GM19467 (cell line): Measurements from ENCODE around the gene COQ2.
A peak's percentile ranks its signal among the peaks of the same experiment; 100 is the strongest.

Experiments
- ATAC-seq: cut with Tn5 transposase; IDR thresholded peaks from one replicate; pipeline ENCODE4 v1.9.1; 2021; ENCODE audit warnings: mild to moderate bottlenecking, moderate library complexity; ENCODE audit not compliant: unreplicated experiment

COQ2 gene

DNA sequence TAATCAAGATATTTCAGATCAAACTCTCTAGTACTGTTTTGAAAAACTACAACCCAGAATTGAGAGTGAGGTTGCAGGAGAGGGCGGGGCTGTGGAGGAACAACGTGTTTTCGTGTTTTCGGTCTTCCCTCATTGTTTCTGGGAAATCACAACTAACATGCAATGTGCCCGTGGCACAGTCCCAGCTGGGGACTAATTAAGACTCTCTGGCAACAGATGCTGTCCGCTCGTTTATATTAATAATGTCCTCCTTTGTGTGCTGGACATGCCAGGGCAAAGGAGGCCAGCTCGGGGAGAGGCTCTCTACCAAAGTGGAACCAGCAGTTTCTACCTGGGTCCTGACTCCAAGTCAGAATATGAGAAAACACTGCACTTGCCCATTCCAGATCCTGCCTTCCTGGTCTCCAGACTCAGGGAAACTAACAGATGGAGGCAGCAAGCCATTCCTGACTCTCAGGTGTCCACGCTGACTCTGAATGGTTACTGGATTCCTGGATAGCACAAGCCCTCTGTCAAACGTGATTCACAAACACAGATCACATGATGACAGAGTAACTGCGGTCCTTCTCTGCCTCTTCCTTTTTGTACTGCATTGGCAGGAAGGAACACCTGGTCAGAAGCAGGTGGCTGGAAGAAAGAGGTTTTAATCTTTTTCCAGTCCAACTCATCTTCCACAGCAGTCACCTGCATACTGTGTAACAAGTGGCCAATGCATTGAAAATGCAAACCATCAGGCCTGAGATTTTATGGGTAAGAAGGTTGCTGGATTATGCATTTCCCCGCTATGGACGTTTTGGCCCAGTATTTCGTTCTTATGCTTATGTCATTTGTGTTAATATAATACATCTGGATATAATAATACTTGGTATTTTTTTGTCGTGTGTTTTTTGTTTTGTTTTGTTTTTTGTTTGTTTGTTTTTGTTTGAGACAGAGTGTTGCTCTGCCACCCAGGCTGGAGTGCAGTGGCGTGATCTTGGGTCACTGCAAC is 65.0 kb downstream of the COQ2 start:
- no peak for ATAC-seq

DNA sequence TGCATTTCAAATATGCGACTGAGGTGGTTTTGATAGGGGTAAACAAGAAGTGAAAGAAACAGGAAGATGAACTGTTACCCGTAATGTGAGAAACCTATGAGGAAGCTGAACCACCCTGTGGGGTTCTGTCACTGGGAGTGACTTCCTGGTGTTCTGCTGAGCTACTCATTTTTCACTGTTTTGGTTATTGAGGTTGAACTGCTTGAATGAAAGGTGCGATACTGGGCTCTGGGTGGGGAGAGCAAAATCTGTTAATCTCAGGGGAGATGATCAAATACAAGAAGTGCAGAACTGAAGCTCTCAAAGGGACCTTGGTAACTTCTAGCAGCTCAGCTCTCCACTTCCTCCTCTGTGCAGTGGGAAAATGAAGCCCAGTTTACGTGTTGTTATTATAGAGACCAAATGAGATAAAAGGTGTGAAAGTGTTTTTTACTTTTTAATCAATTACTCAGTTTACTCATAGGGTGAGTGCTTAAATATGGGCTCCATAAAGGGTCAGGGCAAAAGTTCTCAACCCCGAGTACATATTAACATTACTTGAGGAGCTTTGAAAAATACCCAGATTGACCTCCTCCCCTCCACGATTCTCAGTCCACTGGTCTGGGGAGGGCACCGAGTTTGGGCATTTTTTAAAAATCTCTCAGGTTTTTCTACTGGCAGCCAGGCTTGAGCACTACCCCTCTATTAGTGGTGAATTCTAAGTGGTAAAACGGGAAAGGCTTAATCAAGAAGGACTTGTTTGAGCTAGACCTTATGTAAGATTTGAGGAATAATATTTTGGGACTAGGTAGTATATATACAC is 66.7 kb downstream of the COQ2 start:
- peak; percentile 72 for ATAC-seq

DNA sequence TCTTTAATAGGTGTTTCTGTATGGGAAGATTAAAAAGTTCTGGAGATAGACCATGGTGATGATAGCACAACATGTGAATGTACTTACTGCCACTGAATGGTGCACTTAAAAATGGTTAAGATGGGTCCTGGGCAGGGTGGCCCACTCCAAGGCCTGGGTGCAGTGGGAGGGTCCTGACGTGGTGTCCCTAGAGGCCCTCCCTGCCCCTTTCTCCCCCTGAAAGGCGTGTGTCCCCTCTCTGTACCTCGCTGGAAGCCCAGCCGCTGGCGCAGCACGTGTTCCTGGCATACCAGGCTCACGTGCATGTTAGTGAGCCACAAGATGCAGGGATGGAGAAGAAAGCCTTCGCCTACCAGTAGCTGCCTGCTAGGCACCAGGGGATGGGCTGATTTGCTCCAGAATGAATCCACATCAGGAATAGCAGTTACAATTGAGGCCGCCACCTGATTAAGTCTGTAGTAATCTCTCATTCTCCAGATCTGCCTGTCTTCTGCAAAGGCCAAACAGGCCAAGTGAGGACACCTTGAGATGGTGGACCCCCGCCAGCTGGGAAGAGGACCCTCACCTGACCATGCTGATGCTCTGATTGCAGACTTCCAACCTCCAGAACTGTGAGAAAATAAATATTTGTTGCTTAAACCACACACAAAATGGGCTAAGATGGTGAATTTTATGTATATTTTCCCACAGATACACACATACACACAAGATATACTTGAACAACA is 67.5 kb downstream of the COQ2 start:
- no peak for ATAC-seq

DNA sequence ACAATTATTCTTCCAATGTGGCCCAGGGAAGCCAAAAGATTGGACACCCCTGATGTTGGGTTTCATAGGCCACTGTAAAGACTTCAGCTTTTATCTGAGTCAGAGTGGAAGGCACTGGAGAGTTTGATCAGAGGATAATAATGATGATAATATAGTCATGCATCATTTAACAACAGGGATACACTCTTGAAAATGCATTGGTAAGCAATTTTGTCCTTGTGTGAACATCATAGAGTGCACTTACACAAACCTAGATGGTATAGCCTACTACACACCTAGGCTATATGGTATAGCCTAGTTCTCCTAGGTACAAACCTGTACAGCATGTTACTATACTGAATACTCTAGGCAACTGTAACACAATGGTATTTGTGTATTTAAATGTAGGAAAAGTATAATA is 70.5 kb downstream of the COQ2 start:
- no peak for ATAC-seq
